Islet precursor cell (in vitro differentiated cells): ENCODE results near the gene TAF1B.

ENCODE experiments used
- DNase-seq: peaks from one replicate; pipeline ENCODE4 v3.0.0-alpha.2; 2018

TAF1B gene

DNA sequence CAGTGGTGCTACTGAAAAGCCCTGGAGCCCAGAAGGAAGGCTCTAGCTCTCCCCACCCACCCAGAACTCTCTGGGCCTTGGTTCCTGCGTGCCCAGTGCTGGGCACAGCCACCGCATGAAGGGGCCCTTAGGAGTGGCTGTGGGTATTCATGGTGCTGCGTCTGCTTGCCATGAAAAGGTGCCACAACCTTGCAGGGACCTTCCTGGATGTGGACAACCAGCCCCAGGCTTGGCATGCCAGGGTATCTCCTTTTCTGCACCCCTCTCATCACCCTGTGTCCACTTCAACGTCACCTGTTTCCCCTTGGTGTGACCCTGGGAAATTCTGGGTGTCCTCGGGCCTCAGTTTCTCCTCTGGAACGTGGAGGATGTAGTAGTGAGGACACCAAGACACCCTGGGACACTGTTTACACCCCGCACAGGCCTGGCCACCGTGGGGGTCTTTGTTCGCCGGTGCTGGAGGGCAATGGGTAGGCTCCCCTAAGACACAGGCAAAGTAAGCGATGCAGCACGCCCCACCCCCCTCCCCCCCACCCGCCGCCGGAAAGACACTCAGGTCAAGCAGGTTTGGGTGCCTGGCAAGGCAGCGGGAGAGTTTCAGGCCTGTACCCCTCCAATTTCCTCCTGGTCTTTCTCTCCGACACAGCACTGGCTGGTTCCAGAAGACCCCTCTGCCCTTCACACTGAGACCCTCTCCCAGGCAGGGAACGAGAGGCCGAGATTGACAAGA, 34.8 kb upstream of the TAF1B start:
- peak; percentile 42 for DNase-seq

DNA sequence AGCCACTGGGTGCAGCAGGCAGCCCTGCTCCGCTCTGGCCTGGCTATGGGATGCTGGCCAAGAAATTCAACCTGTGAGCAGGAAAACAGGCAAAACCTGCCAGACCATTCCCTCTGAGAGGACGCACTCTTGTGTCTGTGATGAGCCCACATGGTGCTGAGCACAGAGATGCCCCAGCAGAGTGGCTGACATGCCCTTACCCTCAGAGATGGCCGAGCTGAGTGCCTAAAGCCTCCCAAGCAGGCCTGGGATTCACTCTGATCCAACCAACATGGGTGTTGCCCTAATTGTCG, 34.3 kb upstream of the TAF1B start:
- peak; percentile 75 for DNase-seq

DNA sequence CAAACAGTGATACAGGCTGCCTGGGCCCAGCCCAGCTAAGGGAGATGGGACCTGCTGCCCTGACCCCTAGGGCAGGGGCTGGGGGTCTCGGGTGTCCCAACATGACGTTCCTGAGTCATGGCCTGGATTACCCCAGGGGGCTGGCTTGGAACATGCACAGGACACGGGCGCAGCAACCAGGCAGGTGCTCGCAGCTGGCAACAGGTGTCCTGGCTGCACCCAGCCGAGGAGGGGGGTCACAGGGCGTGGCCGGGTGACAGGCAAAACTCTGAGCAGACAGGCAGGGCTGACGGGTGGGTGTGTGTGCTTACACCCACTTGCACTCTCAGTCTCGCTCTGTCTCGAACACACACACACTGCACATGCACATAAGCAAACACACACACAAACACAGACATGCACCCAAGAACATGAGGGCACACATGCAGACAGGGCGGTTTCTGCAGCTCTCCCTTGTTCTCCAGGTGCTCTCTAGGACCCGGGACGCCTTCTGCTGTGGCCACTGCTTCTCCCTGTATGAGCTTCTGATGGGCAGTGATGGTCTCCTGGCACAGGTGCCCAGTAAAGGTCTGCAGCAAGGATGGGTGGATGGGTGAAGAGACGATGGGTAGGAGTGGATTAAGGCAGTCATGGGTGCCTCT, 33.7 kb upstream of the TAF1B start:
- peak; percentile 45 for DNase-seq

DNA sequence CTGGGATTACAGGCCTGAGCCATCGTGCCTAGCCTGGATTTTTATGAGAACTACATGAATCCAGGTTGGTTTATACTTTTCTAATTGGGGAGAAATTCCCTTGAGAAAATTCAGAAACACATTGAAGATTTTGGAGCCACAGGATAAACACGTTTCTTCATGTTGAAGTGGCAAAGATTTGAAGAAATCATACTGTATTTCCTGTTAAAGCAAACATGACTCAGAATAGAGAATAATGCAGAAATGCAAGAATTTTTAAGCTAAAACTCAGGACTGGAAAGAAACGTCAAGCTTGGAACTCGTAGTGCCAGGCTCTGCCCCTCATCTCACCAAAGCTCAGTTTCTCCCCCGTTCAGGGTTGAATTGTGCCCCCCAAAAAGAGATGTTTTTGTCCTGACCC, 32.1 kb upstream of the TAF1B start:
- no peak for DNase-seq

DNA sequence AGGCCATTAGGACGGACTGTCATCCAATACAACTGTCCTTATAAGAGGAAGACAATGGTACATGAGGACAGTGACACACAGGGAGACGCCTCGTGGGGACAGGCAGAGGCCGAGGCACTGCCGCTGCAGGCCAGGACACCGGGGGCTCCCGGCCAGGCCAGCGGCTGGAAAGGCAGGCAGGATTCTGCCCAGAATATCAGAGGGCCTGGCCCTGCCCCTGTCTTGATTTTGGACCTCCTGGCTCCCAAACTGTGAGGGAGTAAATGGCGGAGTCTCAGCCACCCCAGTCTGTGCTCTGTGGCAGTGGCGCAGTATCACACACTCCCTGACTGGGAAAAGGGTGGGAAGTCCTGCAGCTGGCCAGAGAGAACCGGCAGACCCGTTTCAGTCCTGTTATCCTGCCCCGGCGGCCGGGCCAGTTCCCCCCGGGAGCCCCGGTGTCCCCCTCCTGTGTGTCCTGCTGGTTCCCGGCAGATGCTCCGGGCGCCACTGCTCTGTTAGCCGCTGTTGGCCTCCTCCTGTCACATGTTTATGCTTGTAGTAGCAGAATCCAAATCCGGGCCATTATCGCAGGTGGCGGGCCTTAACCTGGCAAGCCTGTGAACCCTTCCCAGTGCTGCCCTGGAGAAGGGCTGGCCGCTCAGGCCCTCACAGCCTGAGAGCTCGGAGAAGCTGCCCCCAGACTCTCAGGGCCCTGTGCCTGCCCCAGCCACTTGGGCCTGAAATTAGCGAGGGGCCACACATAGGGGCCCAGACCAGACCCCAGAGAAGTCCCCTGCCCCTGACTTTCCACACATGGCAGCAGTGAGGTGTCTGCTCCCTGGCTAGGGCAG, 31.4 kb upstream of the TAF1B start:
- peak; percentile 54 for DNase-seq

DNA sequence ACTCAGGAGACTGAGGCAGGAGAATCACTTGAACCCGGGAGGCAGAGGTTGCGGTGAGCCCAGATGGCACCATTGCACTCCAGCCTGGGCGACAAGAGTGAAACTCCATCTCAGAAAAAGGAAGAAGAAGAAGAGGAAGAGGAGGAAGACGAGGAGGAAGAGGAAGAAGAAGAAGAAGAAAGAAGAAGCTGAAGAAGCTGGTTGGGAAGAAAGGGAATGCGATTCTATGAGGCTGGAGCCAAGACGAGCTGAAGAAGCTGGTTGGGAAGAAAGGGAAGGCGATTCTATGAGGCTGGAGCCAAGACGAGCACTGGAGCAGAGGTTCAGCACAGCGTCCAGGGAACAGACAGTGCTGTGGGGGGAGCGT, 30.3 kb upstream of the TAF1B start:
- no peak for DNase-seq

DNA sequence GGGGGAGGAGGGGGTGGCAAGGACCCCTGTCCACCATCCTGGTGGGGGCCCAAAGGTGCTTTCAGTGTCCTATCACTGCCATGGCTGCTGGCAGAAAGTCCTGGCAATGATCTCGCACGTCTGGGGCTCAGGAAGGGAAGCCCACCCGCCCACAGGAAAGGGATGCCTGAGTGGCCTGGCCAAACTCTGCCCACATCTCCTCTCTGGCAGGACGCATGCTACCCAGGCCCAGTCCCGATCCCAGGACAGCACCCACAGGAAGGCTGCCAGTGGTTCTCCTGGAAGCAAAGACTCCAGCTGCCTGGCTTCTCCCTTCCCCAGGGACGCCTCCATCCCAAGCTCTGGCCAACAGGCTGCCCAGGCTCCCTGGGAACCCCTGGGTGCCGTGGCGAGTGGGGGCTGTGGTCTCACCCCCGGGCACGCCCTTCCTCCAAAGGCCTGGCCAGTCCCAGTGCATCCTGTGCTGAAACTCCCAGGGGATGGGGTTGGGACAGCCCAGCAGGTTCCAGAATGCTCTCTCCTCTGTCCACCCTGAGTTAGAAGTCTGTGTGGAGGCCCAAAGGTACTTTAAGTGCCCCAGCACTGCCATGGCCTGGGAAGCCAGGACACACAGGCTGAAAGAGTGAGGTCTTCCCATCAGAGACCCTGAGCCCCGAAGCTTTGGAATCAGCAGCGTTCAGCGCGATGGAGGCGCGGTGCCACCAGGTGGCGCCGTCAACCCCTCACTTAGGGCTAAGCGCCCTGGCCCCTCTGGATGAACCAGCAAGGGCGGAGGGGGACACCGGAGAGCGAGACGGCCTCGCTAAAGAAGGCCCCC, 29.8 kb upstream of the TAF1B start:
- peak; percentile 85 for DNase-seq

DNA sequence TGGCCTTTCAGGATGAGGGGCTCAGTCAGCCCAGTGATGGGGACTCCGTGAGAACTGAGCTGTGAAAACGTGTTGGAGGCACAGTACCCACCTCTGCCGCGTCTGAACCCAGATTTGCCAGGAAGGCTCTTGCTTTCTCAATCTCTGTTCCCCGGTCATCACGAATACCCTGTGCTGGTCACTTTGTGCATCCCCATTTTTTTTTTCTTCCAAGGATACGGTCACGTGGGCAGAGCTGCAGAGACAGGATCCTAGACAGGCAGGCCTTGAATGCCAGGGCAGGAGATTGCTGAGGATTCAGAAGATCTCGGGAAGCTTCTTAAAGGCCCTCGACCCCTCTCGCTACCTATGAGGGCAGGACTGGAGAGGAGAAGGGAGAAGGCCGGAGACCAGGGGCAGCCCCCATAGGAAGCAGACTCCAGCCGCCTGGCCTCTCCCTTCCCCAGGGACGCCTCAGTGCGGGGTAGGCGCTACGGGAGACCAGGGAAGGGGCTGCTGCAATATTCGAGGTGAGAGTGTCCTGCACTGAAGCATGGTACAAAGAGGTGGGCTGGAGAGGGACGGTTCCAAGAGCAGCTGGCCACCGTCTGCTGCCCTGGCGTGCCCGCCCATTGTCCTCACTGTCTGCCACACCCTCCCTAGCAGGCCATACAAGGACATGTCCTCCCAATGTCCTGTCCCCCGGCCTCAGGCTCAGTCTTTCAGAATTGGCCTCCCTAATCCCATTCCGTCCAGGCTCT, 29.0 kb upstream of the TAF1B start:
- peak; percentile 50 for DNase-seq

DNA sequence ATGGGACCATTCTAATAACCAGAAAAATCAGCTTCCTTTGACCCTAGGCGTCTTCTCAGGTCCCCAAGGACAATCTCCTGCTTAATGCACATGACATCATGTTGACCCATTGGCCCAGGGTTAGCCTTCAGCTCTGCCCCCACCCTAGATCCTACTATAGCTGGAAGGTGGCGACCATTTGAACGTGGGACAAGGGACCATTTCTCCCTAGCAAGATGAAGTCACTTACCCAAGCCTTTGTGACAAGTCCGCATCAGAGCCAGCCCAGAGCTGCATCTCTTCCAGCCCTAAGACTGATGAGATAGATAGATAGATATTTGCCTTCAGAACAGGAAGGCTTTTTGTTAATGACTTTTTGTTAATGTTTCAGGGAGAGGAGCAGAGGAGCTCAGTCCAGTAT, 28.2 kb upstream of the TAF1B start:
- DNase-seq: no peak

DNA sequence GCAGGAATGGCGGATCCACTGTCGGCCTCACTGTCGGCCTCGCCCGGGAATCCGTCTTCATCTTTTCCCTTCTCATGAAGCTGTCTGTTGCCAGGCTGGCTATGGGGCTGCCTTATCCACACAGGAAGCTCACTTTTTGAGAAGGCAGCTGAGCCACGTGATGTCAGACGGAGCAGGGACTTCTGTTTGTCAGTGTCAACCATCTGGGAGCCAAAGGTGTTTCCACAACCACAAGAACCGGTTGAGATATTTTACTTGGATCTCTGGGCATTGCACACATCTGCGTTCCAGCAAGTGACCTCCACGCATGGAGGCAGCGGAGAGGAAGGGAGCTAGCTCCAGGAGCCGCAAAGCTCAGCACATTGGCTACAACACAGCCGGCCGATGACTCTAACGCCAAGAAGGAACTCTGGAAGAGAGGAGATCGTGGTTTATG, 27.4 kb upstream of the TAF1B start:
- DNase-seq: peak; percentile 49

DNA sequence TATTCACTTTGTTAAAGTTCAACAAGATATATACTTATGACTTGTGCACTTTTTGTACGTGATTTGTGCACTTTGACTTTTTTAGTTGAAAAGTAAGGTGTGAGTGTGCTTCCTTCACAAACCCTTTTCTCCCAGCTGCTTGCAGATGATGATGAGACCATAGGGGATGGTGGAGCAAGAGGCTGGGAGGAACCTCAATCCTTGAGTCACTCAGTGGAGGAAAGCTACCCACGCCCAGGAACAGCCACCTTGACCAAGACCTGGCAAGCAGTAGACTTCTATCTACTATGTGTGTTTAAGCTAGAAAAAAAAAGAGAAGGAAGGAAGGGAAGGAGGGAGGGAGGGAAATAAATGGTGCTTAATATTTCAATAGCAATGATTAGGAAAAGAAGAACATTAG, 25.2 kb upstream of the TAF1B start:
- DNase-seq: no peak

DNA sequence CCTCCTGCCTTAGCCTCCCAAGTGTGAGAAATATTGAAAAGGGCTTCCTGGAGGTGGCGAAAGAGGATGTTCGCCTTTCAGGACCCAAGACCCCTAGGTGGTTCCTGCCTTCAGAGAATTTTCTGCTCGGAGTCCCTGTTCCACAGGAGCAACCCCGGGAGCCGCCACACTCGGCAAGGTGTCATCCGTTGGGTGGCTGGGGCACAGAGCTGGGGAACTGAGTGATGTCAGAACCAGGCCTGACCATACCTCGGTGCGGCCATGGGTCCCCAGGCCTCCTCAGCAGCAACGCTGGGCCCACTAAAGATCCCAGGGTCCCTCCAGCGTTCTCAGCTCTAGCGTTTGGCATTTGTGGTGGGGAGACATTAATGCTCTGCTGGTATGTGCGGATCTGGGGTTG, 23.7 kb upstream of the TAF1B start:
- peak; percentile 42 for DNase-seq

DNA sequence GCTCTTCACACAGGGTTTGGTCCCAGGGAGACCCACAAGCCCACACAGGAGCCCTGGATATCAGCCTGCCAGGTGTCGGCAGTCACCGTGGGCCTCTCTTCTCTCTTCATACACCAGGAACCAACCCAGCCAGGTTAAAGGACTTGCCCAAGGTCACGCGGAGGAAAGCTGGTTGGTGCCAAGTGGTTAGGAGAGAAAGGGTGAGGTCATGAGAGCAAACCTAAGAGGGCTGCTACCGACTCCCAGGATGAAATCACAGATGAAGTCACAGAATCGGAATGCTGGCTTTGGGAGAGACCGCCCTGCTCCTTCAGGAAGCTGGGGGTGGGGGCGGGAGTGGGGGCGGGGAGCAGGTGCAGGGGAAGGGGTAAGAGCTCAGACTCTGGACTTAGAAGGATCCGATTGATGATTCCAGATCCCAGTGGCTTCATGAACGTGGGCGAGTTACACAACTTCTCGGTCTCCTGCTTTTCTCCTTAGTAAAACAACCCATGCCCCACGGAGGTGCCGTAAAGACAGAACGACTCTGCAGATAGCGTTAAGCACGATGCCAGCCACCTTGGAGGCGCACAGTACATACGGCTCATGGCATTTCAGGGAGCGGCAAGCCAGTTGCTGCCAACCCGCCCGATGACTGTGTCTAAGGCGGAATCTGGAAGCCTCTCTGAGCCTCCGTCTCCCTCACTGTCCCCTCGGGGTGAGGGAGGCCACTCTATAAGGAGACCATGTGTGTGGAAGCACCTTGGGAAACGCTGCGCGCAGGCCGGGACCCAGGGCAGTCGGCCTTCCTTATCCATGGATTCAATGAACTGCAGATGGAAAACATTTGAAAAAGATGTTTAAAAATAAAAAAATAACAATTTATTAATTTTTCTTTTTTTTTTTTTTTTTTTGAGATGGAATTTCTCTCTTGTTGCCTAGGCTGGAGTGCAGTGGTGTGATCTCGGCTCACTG, 23.0 kb upstream of the TAF1B start:
- peak; percentile 92 for DNase-seq

DNA sequence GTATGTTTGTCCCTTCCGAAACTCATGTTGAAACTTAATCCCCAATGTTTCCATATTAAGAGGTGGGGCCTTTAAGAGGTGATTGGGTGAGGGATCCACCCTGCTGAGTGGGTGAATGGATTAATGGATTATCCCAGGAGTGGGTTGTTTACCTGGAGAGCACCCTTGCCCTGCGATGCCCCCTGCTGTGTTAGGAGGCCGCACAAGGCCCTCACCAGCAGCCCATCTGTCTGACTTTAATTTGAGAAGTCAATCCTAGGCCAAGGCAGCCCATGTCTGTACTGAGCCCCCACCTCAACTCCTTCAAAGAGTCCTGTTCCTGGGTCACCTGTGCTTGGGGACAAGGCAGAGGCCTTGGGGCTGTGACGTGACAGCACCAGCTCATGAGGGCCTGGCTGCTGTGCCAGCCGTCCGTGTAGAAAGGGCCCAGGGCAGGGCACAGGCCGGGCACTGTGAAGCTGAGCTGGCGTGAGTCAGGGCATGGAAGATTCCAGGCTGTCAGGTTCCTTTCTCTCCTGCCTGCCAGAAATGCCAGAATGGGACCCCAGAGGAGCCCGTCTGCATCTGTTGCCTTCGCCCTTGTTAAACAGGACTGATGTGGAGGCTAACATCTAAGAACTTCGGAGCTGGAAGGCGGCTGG, 21.3 kb upstream of the TAF1B start:
- DNase-seq: no peak

DNA sequence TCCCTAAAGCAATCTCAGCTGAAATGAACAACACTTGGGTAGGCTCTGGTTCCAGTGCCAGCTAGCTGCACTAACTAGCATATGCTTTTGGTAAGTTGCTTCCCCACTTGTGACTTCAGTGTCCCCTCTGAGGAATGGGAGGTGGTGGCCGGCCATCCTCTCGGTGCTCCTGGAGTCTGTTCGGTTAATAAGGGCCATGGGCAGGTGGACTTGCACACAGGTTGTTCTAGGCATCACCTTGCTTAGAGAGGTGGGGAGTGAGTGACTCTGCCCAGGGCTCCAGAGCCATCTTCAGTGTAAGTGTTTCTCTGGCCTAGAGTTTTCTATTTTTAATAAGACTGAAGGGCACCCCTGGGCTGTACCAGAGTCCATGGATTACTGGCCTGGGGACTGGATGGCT, 18.8 kb upstream of the TAF1B start:
- DNase-seq: no peak

DNA sequence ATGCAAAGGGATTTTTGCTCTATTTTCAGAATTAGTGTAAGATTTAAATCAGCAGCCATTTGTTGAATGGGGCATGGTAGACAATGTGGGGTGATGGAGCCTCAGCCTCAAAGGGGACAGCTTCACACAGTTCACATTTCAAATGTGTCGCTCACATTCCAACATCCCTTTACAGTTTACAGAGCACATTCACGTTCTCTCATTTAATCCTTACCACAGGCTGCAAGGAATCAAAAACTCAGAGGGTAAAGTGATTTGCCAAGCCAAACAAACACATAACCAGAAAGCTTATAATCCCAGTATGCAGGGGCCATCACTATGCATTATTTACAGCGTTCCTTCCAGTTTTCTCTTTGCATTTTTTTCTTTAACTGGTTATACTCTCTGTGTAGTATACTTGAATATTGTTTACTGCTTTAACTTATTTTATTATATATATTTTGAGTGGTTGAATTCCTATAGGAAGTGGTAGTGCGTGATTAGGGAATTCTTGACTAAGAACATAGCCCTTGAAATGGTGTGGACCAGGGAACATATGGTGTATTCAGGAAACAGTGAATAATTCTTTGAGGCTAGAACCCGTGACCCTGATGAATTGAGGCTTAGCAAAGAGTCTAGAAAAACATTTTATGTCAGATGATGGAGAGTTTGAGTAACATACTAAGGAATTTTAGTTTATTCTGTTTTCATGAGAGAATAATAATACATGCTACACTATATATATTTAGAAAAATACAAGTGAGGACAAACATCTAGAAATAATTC, 18.1 kb upstream of the TAF1B start:
- DNase-seq: no peak

DNA sequence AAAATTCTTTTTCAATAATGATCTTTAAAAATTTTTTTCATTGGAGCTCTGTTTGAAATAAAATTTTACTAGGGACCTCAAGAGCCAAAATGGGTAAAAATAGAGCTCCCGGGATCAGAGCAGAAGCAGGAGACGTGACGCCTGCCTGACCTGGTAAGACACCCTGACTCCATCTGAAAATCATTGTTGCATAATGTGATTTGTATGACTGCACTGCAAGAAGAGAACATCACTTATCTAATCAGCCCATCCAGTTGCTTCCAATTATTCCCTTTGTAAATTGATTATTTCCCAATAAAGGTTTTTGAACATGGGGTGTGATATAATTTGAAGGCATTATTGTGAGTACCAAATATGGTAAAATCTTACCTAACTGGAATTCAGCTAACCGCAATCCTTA, 17.1 kb upstream of the TAF1B start:
- no peak for DNase-seq

DNA sequence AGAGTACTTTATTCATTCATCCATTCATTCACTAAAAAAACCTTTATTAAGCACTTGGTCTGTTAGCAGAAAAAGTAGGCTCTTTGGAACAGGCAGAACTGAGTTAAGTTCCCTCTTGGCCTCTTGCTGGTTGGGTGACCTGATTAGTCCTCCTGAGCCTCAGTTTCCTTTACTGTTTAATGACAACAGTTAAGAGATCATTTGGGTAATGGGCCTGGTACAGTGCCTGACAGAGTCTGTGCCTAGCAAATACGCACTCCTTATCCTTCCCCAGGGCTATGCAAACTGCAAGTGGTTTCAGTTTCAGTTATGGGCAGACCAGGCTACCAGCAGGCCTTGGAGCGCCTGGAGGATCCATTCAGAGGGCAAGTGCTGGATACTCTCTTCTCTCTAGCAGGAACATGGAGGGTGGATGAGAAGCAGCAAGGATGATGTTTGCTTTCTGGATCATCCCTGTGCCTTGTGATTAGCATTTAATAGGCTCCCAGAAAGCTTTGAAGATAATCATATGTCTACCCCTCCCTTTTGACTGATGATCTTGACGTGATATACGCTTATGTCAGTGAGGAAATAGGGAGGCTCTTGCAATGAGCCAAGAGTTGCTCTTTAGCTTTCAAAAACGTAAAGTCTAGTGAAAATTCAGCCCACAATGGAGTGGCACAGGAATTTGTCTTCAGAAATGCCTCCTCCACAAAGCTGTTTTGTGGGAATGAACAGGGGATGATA, 12.4 kb upstream of the TAF1B start:
- DNase-seq: no peak

DNA sequence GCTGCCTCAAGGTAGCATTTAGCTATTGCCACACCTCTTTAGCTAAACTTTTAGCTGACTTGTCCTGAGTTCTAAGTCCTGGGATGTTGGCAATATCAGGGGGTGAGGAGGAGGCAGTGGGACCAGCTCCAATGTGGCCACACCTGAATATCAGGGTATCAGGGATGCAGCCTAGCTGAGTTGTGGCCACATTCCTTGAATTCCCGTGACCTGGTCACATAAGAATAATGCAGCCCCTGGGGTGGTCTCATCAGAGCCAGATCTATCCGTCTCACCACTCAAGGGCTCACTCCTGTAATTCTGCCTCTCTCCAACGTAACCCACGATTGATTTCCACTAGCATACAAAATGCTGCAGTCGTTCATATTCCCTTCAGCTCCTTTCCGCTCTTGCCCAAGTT, 11.6 kb upstream of the TAF1B start:
- DNase-seq: peak; percentile 67
